ENCODE results near the gene NARS2.

The NARS2 gene

DNA sequence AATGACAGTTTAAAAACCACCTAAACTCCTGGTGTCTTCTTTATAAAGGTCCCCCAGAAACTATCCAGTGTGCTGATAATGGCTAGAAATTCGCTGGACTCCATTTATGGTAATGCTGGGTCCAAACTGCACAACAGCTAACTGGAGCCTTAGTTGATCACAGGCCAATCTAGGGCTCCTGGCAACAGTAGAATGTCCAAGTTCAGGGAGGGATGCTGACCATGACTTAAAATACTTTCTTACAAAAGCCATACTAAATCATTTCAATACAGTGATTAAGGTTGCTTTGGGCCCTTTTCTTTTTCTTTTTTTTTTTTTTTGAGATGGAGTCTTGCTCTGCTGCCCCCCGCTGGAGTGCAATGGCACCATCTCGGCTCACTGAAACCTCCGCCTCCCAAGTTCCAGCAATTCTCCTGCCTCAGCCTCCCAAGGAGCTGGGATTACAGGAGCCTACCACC is 142.6 kb downstream of the NARS2 start:
- no peak for DNase-seq (ENCODE audit: low spot score)

DNA sequence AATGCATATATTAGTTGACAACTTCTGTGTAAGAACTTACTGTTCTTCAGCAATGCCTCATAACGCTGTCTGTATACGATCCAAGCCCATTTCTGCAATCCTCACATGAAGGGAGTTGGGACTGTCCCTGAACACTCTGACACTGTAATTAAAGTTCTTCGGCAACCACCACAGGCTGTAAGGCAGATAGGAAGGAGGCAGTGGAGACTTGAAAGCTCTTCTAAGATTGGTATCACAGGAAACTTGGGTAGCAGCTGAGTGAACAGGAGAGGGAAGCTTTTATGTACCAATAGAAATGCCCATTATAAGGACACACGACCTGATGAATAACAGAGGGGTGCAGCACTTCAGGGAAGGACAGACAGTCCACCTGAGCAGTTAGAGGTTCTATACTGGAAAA is 145.0 kb downstream of the NARS2 start:
- DNase-seq (ENCODE audit: low spot score), result no peak

DNA sequence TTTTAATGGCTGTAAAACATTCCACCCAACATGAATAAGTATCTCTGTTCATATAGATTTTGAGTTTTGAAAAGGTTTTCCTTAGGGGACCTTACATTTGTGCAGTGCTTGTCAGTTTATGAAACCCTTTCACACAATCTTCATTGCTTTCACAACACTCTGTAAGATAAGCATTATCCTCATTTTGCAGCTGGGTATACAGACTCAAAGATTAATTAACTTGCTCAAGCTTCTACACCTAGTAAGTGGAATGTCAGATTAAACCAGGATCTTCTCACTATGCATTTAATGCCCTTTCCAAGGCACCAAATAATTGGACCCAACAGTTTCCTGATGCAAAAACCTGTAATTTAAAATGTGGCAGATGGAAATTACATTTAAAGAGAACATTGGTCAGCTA is 145.5 kb downstream of the NARS2 start:
- DNase-seq (ENCODE audit: low spot score), result no peak

DNA sequence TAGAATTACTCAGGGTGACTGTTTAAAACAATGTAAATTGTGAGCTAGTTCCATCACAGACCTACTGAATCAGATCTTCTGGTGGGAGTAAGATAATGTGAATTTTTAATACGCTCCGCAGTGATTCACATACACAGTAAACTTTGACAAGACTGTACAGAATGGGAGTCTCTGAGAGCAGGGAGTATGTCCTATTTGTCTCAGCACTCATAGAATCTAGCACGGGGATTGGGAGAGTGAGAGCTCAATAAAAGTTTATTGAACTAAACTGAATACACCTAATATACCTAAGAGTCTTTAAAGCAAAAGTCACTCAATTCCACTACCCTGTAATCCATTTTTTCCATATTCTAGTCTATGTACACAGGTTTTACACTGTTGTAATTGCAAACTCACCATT is 145.9 kb downstream of the NARS2 start:
- no peak for DNase-seq (ENCODE audit: low spot score)

DNA sequence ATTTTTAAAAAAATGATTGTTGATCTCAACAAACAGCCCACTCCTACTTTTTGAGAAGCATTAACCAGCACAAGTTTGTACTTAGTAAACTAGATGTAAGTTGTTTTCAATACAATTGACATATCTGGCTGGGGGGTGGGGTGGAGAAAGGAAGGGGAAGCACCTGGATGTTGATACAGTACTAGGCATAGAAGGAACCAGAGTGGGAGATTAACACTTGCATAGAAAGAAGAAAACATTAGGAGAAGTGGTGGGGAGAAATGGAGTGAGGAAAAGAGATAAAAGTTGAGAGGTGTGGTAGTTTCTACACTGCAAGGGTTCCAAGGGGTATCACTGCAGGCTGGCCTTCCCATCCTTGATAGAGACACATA is 146.4 kb downstream of the NARS2 start:
- no peak for DNase-seq (ENCODE audit: low spot score)

DNA sequence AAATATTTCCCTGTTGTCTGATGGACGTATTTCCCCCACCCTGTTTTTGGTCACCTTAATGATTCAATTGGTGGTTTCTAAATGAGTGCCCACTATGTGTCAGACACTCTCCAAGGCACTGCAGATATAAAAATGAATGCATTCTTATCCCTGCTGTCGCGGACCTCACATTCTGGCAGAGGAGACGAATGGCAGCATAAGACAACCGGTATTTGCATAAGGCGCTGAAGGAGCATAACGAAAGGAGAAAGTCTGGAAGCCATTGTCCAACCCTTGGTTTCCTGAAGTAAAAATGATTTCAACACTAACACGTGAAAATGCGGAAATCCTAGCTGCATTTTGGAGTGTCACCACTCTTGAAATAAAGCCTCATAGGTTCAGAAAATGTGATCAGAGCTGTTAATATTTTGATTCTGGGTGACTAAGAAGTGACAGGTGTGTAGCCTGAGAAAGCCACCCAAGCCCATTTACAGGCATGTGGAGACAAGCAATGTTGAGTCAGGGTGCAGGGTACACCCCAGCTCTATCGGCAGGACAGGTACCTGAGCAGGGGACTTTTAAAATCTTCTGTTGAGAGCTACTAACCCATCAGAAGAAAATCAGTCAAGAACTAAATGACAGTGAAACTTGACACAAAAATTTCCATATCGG is 146.9 kb downstream of the NARS2 start:
- no peak for DNase-seq (ENCODE audit: low spot score)

DNA sequence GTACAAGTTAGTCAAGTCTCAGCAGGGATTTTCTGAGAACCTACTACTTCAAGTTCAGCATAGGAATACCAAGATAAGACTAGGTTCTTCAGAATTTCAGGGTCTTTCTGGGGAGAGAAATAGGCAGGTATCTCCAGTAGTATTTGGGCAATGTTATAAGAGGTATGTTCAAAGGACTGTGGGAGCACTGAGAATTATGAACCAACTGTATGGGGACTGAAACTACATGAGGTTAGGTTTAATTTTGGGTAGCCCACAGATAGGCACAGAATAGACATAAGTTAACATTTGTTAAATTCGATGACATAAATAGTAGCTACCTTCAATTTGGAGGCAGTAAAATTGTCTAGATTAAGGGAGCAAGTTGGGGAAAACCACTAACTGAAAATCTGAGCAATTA is 147.8 kb downstream of the NARS2 start:
- no peak for DNase-seq (ENCODE audit: low spot score)

DNA sequence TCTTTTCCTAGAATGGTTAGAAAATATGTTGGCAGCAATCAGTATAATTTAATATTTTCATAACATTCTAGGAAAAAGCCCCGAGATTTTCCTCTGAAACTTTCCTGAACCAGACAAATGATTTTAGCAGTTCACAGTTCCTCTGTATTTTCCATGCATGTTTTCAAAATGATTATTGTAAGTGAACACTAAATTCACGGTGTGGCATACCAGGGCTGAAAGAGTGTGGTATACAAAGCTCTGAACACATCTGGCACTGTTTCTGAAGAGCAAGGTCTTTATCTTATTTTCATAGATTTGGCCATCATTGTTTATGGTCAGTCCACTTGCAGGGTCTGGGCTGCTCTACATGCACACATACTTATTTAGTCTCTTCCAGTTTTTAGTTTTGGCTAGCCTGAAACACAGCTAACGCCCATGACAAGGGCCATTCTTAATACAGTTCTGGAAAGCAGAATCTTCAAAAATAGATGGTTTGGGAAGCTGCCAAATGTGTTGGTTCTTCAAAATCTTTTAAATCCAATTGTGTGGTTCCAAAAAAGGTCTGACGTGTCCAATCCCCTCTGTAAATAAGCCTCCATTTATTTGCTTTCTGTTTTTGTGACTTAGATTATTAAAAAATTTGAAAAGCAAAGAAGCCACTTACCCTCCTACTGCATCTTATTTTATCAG is 149.1 kb downstream of the NARS2 start:
- DNase-seq (ENCODE audit: low spot score), result no peak

DNA sequence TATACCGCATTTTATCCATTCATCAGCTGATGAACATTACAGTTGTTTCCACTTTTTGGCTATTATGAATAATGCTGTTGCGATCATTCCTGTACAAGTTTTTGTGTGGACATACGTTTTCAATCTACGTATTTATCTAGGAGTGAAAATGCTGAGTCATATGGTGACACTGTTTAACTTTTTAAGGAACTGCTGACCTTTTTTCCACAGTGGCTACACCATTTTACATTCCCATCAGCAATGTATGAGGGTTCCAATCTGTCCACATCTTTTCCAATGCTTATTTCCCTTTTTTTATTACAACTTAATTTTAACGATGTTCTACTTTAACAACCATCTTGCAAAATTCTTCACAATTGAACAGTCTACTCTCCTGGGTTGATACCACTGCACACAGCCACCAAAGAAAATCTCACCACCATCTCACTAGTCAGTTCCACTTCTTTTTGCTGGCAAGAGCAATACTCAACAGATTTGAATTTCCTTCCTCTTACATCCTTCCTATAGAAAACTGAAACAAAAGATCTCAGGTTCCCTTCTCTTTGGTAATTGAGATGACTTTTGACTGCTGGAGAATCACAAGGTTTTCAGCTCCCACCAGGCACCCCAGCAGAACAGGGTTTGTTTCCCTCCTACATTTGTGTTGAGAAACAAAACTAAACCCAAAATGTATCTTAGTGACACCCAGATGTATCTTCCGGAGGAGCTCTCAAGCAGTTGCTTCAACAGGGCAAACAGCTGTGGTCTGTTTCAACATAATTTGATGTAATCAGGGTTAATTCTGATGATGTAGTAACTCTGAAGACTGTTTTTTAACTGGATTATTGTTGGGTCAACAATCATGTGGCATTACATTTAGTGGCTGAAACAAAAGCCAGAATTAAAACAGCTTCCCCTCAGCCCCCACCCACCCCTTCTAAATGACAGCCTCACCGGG is 150.1 kb downstream of the NARS2 start:
- DNase-seq (ENCODE audit: low spot score), result peak; percentile 16

DNA sequence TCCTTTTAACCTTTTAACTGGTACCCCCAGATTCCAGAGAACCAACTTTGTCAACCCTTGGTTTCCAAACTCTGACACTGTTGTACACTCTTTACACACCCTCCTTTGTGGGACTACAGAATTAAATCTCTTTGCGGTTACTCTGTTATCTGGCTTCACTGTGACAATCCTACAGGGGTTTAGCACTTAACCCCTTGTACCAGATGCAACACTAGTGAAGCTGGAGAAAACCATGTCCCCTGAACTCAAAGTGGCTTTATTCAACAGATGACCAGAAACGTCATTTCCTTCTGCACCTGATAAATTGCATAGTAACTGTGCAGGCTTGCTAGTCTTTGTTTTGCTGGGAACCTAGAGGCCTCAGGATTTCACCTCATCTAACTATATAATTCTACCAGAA is 151.4 kb downstream of the NARS2 start:
- no peak for DNase-seq (ENCODE audit: low spot score)

DNA sequence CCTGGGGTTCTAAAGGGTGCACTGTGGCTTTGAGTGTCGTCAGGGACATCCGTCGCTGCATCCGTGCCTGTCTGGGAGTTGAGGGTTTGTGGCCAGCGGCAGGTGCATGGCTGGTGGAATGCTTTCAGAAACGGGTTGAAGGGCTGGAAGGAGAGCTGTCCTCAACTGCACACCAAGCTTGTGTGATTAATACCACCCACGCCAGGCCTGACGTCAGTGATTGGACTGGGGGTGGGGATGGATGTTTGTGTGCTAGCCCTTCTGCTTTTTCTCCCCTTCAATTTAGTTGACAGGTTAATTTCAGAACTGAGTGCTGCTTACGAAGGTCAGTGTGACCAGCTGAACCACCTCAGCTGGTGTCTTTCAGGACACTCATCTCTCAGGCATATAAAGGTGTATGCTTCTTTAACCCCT is 153.9 kb downstream of the NARS2 start:
- peak; percentile 46 for DNase-seq (ENCODE audit: low spot score)

DNA sequence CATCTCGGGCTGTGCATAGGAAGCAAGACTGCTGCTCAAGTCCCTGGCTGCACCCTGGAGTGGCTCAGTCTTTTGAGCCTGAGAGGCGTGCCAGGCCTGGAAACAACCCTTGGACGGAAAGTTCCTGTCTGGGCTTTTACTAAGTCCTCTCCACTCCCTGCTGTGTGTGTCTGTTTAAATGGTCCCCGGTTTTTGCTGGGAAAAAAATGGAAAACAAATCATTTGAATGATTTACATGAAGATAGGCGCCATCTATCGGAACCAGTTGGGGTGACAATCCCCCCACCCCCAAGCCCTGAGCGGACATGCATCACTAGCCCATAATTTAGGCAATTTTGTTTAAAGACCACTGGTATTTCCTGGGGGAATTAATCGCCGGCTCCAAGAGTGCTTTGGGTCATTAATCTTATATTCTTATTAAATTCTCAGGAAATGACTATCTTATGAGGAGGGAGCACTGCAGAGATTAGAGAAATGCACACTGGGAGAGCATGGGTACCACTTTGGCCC is 154.4 kb downstream of the NARS2 start:
- DNase-seq (ENCODE audit: low spot score), result peak; percentile 80

DNA sequence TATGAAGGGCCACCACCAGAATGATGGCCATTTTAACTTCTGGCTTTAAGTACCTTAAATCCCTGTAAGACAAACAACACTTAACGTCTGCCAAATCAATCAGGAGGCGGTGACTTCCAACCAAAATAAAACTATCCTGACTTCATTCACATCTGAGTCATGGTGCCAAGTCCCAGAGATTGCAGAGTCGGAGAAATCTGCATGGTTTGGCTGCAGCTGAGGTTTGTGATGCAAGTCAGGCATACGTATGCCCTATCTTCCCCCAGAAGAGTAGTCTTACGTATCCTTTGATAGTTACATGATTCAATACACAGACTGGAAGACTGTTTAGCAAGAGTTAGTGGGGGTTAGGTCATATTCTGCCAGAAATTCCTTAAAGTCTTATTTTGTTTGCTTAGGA is 155.3 kb downstream of the NARS2 start:
- DNase-seq (ENCODE audit: low spot score), result peak; percentile 81

DNA sequence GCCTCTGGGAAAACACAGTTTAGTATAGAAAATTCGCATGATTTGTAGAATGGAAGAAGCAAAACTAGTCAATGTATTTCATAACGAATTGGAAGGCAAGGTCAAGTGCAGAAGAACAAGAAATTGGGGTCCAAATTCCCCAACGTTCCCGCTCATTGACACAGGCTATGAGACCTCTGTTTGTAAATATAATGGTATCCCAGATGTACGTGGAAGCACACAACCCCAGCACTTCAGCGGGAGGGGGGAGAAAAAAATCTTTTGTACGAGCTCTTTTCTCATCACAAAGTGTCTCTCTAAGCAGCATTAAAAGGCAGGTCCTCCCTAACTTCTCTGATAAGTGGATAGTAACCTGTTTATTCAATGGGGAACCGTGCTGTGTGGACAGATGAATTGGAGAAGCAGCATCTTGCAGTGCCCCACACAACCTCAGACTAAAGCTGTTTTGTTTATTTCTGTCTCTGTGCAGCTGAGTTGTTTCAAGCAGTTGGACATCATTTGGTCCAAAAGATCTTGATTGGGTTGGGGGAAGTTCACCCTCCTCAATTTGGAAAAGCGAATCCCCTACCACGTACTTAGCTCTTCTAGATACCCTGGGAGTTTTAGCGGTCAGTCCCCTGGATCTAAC is 156.0 kb downstream of the NARS2 start:
- DNase-seq (ENCODE audit: low spot score), result no peak

DNA sequence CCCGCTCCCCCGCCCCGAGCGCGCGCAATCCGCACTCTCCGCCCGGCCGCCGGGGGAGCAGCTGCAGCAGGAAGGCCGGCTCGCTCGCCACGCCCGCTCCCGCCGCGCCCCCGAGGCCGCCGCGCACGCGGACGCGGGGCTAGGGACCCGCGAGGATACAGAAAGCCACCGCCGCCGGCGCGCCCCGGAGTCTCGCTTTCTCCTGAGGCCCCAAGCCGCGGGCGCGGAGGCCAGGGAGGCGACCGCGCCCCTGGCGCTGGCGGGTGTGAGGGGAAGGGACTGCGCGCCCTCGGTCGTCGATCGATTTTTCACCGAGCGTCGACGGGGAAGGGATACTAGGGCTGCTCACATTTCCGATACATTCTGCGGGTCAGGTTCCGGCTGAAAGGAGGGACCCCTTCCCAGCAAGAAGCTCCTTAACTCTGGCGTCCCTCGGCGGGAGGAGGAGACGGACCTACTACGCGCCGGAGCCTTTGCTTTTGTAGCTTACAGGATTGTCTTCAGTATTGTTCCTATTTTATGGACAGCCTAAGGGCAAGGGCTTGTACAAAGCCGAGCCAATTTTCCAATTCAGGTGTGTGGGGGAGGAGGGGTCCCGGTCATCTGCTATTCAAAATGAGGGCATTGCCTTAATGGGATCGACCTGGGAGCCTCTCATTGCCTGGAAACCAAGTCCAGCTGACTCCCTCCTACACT is 156.6 kb downstream of the NARS2 start:
- DNase-seq (ENCODE audit: low spot score), result peak; percentile 96

DNA sequence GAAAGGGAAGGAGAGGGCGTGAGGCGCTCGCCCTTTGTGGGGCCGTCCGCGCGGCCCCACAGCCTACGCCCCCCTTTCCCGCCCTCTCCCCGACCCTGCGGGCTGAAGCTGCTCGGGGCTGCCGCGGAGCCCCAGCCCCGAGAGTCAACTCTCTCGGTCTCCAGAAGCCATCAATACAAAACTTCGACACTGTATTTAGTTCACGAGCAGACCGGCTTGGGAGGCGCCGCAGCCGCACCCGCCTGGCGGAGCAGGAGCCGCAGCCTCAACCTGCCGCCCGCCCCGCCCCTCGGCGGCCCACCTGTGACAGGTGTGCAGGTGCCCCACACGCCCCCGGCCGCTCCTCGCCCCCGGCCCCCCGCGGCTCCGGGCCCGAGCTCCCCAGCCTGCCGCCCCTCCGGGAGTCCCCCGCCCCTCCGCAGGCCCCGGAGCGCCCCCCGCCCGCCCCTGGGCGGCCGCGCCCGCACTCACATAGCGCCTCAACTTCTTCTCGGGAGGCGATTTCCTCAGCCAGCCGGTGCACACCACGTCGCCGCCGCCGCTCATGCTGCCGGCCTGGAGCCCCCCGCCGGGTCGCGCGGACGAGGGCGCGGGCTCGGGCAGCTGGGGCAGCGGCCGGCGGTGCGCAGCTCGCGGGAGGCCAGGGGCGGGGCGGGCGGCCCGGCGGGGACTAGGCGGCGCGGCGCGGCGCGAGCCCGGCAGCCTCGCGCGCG is 157.3 kb downstream of the NARS2 start, which contains the start of gene GAB2:
TSS of gene GAB2 (minus strand) at position 646 of the 713 bp plus-strand sequence. CDS start at position 546, 100 bp downstream.
- DNase-seq (ENCODE audit: low spot score), result no peak

DNA sequence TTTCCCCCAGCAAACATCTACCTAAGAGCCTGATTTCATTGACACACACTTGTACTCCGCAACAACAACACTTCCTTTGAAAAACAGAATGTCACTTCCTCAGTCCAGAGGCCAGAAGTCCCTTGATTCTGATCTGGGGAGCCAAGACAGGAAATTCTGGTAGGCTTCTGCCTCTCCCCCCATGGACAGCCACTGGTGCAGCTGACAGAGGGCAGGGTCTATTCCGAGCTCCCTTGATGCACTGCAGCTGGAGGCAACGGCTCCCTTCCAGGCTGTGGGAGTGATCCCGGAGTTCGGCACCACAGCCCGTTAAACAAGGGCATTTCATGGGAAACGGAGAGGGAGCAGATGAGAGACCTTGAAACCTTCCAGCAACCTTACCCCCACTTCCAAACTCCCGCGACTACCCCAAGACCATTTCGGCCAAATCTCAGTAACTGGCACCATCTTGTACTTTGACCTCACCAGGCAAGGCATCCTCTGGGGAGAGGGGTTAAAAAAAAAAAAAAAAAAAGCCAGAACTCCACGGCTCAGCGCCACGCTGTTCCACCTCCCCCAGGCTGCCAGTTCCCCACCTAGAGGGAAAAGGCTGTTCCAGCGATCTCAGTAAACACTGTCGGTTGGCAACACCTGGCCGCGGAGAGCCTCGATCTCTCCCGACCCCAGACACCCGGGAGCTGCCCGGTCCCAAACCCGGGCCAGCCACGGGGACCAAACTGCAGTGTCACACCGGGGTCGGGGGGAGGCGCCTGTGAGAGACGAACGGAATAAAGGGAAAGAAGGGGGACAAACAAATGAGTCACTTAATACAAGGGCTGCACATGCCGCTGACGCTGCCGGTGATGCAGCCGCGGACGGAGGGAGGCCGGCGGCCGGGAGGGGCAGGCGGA is 158.1 kb downstream of the NARS2 start:
- DNase-seq (ENCODE audit: low spot score), result peak; percentile 91

DNA sequence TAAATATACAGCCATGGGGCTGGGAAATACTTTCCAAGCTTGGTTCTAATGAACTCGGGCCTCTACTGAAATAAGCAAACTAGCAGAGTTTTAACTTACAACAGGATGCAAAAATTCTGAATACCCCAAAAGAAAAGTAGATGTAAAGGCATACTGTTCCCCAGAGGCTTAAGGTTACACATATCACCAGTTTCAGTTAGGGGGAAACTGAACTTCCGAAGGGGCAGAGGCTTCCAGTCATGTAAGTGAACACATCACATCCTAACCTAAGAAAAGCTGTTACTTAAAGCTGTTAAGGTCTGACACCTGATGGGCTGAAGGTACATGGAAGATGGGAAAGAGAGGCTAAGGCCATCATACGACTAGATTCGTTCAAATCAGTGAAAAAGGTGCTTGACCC is 159.3 kb downstream of the NARS2 start:
- DNase-seq (ENCODE audit: low spot score), result no peak

DNA sequence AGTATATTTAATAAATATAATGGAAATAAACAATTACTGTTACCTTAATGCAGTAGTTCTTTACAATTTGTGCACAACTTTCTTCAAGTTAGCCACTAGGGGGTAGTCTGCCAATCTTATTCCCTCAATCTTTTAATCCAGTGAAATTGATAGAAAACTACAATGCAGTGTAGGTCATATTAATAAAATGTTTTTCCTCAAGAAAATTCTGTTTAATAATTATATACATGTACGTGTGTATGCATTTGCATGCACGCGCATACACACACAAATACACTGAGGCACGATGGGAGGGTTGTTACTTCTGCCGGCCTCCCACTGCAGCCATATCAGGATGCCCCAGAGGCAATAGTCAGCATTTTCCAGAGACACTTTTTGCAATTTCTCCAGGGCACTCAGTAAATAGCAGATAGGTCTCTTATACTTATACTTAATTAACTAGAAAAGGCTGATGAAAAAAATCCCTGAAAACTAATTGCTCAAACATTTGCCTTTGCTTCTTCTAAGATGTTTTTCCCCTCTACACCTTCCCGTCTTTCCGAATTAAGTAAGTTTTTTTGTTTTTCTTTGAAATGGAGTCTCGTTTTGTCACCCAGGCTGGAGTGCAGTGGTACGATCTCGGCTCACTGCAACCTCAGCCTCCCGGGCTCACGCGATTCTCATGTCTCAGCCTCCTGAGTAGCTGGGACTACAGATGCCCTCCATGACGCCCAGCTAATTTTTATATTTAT is 160.2 kb downstream of the NARS2 start:
- peak; percentile 58 for DNase-seq (ENCODE audit: low spot score)

Measured in GM03348 (cell line).